Dendritic cell treated with granulocyte-macrophage colony-stimulating factor and Interleukin-4, amounts not matched to agents 40 ng/mL and 50 ng/mL, for 4 days (primary cell): Measurements from ENCODE around the gene PPIC.

Experiments
- H3K27ac Mint-ChIP-seq: one replicate; pipeline ENCODE4 v1.8.0; 2022; ENCODE audit warnings: mild to moderate bottlenecking, mixed read lengths
- H3K27me3 Mint-ChIP-seq: one replicate; pipeline ENCODE4 v1.8.0; 2022; ENCODE audit warnings: mild to moderate bottlenecking, mixed read lengths
- H3K36me3 Mint-ChIP-seq: one replicate; pipeline ENCODE4 v1.8.0; 2022; ENCODE audit warnings: low read depth, mixed read lengths
- H3K4me1 Mint-ChIP-seq: one replicate; pipeline ENCODE4 v1.8.0; 2022; ENCODE audit warnings: low read depth, mixed read lengths
- H3K4me3 Mint-ChIP-seq: one replicate; pipeline ENCODE4 v1.8.0; 2022; ENCODE audit warnings: mild to moderate bottlenecking, moderate library complexity, mixed read lengths
- H3K9me3 Mint-ChIP-seq: one replicate; pipeline ENCODE4 v1.8.0; 2022; ENCODE audit warnings: mixed read lengths
- intact Hi-C: fragments of 100-400 bp; cut with micrococcal nuclease; formaldehyde crosslinking; loops from one replicate; pipeline ENCODE4 v1.15.0; 2022

Gene PPIC

DNA sequence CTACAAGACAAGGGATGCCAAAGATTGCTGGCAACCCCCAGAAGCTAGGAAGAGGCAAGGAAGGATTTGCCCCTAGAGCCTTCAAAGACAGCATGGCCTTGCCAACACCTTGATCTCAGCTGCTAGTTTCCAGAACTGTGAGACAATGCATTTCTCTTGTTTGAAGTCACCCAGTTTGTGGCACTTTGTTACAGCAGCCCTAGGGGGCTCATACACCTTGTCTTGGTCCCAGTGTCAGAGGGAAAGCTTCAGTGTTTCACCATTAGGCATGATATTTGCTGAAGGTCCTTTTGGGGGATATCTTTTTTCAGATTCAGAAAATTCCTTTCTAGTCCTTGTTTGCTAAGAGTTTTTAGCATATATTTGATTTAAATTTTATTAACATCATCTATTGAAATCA, 3.1 kb upstream of the PPIC start:
- peaks cover 60% of the 10 kb centered on the region for H3K27me3 Mint-ChIP-seq
- intact Hi-C loops, result no loop called here
- H3K4me3 Mint-ChIP-seq, result no peak overlapping the region
- no peak overlapping the region for H3K27ac Mint-ChIP-seq
- peaks cover 13% of the 10 kb centered on the region for H3K4me1 Mint-ChIP-seq
- no peaks in the 10 kb centered on the region for H3K9me3 Mint-ChIP-seq
- no peaks in the 10 kb centered on the region for H3K36me3 Mint-ChIP-seq

DNA sequence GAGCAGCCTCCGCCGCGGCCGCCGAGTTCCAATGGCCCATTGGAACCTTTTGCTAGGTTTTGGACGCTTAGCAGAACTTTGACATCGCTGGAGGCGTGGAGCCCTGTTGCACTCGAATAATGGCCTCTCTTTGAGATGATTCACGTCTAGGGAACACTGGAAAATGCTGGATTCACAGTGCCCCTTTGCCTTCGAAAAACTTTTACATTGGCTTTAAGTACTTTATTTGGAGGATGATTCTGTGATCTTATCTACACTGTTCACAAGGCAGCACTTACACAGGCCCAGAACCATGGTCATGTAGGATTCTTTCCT, 536 bp upstream of the PPIC start:
- Mint-ChIP-seq H3K4me1 (peaks cover 13% of the 10 kb centered on the region), H3K27me3 (peaks cover 72% of the 10 kb centered on the region), H3K4me3 (peak overlapping the region; percentile 78), H3K9me3 (no peaks in the 10 kb centered on the region), H3K36me3 (no peaks in the 10 kb centered on the region), H3K27ac (no peak overlapping the region)
- intact Hi-C loops, result no loop called here

DNA sequence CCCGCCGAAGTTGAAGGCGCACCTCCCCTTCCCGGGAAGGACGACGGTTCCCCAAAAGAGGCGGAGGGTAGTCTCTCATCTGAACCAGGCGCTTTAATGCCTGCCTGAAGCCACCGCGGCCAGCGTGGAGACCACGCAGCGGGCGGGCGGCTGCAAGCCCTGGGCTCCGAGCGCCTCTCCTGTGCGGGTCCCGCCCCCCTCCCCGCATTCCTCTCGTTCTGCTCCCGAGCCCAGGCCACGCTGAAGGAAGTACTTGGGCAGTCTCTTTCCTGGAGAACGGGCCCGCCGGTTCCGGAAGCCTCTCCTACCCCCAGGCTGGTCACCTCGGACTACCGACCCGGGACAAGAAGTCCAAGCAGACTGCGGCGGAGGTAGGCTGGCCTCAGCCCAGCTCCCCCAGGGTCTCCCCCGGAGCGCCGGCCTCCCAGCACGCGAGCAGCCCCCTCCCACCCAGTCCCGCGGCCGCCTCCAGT, 571 bp downstream of the PPIC start:
- H3K4me1 Mint-ChIP-seq, result peaks cover 13% of the 10 kb centered on the region
- peak overlapping the region; percentile 78 for H3K4me3 Mint-ChIP-seq
- H3K27ac Mint-ChIP-seq, result peak overlapping the region; percentile 21
- peaks cover 82% of the 10 kb centered on the region for H3K27me3 Mint-ChIP-seq
- intact Hi-C loops, result no loop called here
- no peaks in the 10 kb centered on the region for H3K9me3 Mint-ChIP-seq
- no peaks in the 10 kb centered on the region for H3K36me3 Mint-ChIP-seq

DNA sequence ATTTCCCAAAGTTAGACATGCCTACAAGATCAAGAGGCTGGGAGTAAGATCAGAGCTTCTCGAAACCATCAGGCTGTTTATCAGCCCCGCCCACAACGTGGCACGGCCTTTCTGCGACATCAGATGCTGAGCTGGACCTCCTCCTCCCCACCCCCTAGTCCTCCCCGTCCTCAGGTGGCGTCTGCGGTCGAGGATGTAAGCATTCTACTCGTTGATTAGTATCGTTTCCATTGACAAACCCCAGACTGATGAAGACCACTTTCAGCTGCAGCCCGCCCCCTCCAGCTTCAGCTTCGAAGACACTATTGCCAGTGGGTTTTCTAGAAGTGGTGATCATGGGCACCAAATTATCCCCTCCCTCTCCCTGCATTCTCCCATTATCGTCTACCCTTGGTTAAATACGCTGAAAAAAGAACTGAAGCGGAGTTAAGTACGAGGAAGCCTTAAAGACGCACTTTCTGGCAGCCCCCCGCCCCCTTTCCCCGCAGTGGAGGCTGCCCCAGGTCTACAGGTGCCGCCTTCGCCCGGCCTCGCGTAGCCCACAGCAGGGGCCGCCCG, 1.1 kb downstream of the PPIC start:
- Mint-ChIP-seq H3K36me3 (no peaks in the 10 kb centered on the region), H3K27me3 (peaks cover 85% of the 10 kb centered on the region), H3K9me3 (no peaks in the 10 kb centered on the region), H3K4me1 (peaks cover 13% of the 10 kb centered on the region), H3K27ac (peak overlapping the region; percentile 21), H3K4me3 (peak overlapping the region; percentile 78)
- intact Hi-C loops, result no loop called here

DNA sequence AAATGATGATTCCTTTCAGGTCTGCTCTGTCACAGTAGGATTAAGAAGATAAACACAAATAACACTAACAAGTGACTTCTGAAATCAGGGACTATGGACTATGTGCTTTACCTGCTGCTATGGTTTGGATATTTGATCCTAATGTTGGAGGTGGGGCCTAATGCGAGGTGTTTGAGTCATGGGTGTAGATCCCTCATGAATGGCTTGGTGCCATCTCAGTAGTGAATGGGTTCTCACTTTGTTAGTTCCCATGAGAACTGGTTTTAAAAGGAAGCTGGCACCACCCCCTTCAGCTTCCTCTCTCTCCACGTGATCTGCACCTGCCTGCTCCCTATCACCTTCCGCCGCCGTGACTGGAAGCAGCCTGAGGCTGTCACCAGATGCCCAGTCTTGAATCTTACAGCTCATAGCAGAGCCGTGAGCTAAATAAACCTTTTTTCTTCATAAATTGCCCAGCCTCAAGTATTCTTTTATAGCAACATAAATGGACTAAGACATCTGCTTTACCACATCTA, 3.3 kb downstream of the PPIC start:
- intact Hi-C loops, result no loop called here
- peaks cover 75% of the 10 kb centered on the region for H3K27me3 Mint-ChIP-seq

DNA sequence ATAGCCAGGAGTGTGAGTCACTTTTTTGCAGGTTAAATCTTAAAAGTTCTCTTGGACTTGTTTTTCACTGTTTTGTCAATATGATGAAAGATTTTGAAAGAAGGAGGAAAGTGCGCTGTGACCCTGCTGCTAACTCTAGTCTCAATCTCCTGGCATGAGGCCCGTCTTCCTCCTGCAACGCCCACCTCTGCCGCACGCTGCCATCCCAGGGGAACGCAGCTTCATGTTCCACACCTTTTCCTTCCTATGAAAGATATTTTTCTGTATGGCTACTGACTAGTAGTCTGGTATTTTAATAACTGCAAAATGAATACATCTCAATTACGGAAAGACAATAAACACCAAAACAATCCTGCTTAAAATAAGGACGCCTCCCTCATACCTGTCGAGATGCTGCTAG, 8.3 kb downstream of the PPIC start:
- intact Hi-C loops, result no loop called here
- H3K27me3 Mint-ChIP-seq, result peaks cover 32% of the 10 kb centered on the region
- no peak overlapping the region for H3K4me3 Mint-ChIP-seq
- H3K27ac Mint-ChIP-seq, result no peak overlapping the region
- H3K36me3 Mint-ChIP-seq, result no peaks in the 10 kb centered on the region
- no peaks in the 10 kb centered on the region for H3K9me3 Mint-ChIP-seq
- H3K4me1 Mint-ChIP-seq, result no peaks in the 10 kb centered on the region

More for the DNA sequence above, 3.3 kb downstream of the PPIC start:
- H3K4me3 Mint-ChIP-seq, result no peak overlapping the region
- H3K36me3 Mint-ChIP-seq, result no peaks in the 10 kb centered on the region
- H3K9me3 Mint-ChIP-seq, result no peaks in the 10 kb centered on the region
- H3K4me1 Mint-ChIP-seq, result peaks cover 13% of the 10 kb centered on the region
- no peak overlapping the region for H3K27ac Mint-ChIP-seq

DNA sequence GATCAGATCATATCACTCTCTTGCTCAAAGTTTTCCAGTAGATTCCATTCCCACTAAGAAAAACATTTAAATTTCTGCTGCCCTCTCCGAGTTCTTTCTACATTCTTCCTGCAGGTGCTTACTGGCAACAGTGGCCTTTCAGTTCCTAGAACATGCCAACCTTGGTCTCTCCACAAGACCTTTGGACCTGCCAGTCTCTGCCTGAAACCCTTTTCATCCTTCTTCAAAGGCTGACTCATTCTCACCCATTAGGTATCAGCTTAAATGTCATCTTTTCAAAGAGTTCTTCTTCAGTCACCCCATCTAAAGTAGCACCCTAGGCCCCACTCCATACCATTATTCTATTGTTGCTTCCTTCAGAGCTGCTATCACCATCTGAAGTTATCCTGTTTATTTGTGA, 21.8 kb downstream of the PPIC start:
- Mint-ChIP-seq H3K27me3 (no peaks in the 10 kb centered on the region), H3K36me3 (peaks cover 15% of the 10 kb centered on the region), H3K4me1 (no peaks in the 10 kb centered on the region), H3K27ac (no peak overlapping the region), H3K9me3 (peaks cover 13% of the 10 kb centered on the region), H3K4me3 (no peak overlapping the region)
- intact Hi-C loops, result no loop called here

DNA sequence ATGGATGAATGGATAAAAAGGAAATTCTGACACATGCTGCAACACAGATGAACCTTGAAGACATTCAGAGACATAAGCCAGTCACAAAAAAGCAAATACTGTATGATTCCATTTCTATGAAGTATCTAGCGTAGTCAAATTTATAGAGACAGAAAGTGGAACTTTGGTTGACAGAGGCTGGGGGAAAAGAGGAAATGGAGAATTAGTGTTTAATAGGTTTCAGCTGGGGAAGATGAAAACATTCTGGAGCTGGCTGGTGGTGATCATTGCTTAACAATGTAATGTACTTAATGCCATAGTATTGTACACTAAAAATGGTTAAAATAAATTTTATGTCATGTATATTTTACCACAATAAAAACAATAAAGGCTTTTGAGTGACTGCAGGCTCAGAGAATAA, 24.2 kb downstream of the PPIC start:
- H3K36me3 Mint-ChIP-seq, result peaks cover 29% of the 10 kb centered on the region
- H3K9me3 Mint-ChIP-seq, result peaks cover 13% of the 10 kb centered on the region
- no peak overlapping the region for H3K4me3 Mint-ChIP-seq
- H3K27ac Mint-ChIP-seq, result no peak overlapping the region
- no peaks in the 10 kb centered on the region for H3K27me3 Mint-ChIP-seq
- intact Hi-C loops, result no loop called here
- no peaks in the 10 kb centered on the region for H3K4me1 Mint-ChIP-seq

DNA sequence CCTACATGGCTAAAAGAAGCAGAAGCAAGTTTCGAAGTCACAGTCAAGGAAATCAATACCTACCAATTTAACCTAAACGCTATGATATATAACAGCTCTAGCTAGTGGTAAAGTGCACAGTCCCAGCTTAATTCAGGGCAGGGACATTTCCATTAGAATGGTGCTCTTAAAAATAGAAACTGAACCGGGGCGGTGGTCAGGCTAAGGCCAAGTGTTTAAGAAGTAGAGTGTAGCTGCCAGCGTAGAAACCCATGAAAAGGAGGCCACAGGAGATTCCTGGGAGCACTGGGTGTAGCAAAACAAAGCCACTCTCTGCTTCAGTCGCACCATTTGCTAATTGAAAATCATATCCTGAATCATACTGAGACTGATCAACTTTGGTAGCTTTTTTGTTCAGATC, 28.8 kb downstream of the PPIC start:
- no peak overlapping the region for H3K4me3 Mint-ChIP-seq
- peaks cover 62% of the 10 kb centered on the region for H3K36me3 Mint-ChIP-seq
- H3K27ac Mint-ChIP-seq, result no peak overlapping the region
- H3K27me3 Mint-ChIP-seq, result no peaks in the 10 kb centered on the region
- intact Hi-C loops, result loop anchor here (10.0 kb wide), 1 partner anchor 173 kb away; no protein-coding TSS in a partner anchor
- peaks cover 13% of the 10 kb centered on the region for H3K9me3 Mint-ChIP-seq
- no peaks in the 10 kb centered on the region for H3K4me1 Mint-ChIP-seq

DNA sequence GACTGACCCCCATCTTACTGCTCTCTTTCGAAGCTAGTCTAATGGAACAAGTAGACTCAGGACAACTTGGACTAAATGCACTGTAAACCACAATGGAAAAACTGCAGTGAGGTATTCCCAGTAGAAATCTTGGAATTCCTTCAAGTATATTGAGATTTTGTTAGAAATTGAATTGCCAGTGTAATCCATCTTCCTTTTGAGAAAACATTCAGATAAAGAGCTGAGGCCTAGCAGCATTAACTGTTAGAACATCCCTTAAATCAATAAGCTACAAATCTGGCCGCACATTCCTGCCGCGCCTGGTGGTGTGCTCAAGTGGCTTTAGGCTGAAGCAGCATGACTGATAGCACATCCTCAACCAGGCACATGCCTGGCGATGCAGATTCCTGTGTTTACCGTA, 29.3 kb downstream of the PPIC start:
- Mint-ChIP-seq H3K4me1 (no peaks in the 10 kb centered on the region), H3K27me3 (no peaks in the 10 kb centered on the region), H3K36me3 (peaks cover 62% of the 10 kb centered on the region), H3K27ac (no peak overlapping the region), H3K4me3 (no peak overlapping the region), H3K9me3 (peaks cover 13% of the 10 kb centered on the region)
- intact Hi-C loops, result loop anchor here (10.0 kb wide), 1 partner anchor 172 kb away; no protein-coding TSS in a partner anchor

DNA sequence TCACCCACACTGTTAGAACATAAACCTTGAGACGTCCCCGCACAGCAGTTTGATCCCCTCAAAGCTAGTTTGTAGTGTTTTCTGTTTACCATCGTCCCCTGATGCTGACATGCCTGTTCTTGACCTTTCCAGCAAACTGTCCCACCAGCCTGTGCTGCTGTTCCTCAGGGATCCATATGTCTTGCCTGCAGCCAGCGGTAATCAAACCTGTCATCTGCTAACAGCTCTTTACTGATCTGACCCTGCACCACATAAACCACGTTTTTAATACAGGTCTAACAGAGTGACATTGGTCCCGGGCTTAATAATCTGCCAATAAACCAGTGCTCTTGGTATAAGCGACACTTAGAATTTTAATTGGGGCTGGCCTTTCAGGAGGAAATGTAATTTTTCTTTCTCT, 34.7 kb downstream of the PPIC start:
- H3K4me1 Mint-ChIP-seq, result no peaks in the 10 kb centered on the region
- H3K36me3 Mint-ChIP-seq, result peaks cover 38% of the 10 kb centered on the region

DNA sequence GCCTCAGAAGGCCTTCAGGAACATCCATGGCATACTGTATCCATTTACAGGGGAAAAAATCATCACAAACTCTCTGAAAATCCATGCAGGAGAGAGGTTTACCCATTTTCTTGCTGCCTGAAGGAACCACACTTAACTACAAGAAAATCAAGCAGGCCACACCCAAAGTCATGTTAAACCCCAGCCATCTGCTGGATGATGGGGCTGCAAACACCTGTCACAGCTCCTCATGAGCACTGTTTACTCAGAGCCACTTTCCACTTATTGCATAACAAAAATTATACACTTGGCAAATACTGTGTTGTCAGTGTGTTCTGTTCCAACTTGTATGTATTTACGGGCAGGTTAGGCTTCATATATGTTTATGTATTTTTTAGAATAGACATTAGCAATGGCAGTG, 35.8 kb downstream of the PPIC start:
- Mint-ChIP-seq H3K4me3 (no peak overlapping the region), H3K9me3 (no peaks in the 10 kb centered on the region), H3K4me1 (no peaks in the 10 kb centered on the region), H3K27ac (no peak overlapping the region), H3K36me3 (peaks cover 29% of the 10 kb centered on the region), H3K27me3 (no peaks in the 10 kb centered on the region)
- intact Hi-C loops, result loop anchor here (10.0 kb wide), 1 partner anchor 166 kb away; no protein-coding TSS in a partner anchor

More for the DNA sequence above, 34.7 kb downstream of the PPIC start:
- no peaks in the 10 kb centered on the region for H3K9me3 Mint-ChIP-seq
- H3K4me3 Mint-ChIP-seq, result no peak overlapping the region
- intact Hi-C loops, result loop anchor here (10.0 kb wide), 1 partner anchor 167 kb away; no protein-coding TSS in a partner anchor
- no peak overlapping the region for H3K27ac Mint-ChIP-seq
- H3K27me3 Mint-ChIP-seq, result no peaks in the 10 kb centered on the region

DNA sequence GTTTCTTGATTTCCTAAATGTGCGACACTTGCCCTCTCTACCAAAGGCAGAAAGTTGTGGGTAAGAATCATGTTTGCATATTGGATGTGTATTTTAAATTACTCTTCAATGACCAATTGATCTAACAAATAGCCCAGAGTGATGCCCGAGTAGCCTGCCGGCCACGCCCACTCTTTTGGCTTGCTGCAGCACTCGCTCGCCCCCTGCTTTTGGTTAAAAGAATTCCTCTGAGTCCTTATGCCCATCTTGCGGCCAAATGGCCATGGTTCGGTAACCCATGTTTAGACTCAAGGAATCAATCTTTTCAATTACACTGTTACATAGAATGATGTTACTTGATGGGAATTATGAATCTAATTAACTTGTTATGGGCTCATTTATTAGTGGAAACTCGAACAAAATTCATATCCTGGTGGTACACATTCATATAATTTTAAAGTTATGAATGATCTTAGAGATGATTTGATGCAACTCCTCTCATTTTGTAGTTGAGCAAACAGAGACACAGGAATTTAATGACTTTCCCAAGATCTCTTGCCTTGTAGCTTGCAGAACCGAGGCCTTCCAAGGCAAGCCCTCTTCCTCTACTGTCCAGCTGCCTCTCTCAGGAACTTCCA, 36.5 kb downstream of the PPIC start:
- Mint-ChIP-seq H3K4me1 (no peaks in the 10 kb centered on the region), H3K27me3 (no peaks in the 10 kb centered on the region), H3K9me3 (no peaks in the 10 kb centered on the region), H3K36me3 (peaks cover 24% of the 10 kb centered on the region), H3K4me3 (no peak overlapping the region), H3K27ac (no peak overlapping the region)
- intact Hi-C loops, result loop anchor here (1.0 to 10.0 kb wide), 2 partner anchors 165 to 484 kb away; no protein-coding TSS in a partner anchor

DNA sequence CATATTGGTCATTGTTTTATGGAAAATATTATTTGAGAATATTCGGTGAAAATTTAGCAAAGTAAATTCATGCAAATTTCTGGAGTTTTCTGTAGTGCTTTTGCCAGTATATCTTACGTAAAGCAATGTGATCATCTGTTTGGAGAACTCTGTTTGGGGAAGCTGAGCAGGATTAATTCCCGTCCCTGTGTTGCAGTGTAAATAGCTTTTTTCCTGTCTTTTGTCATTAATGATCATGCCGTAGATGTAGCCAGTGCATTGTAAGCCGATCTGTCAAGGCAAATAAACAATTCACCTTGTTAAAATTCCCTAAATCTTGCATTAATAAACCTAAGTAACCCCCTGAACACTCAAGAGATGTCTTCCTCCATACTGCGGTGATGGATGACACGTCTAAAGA, 39.2 kb downstream of the PPIC start:
- peaks cover 7% of the 10 kb centered on the region for H3K36me3 Mint-ChIP-seq
- H3K4me3 Mint-ChIP-seq, result no peak overlapping the region
- H3K9me3 Mint-ChIP-seq, result no peaks in the 10 kb centered on the region
- H3K27ac Mint-ChIP-seq, result no peak overlapping the region
- no peaks in the 10 kb centered on the region for H3K27me3 Mint-ChIP-seq
- intact Hi-C loops, result no loop called here
- H3K4me1 Mint-ChIP-seq, result no peaks in the 10 kb centered on the region
